Lower leg skin (tissue), 4 donors: Measurements from ENCODE around the gene PDX1. TPM values are rescaled to one million over a fixed set of nuclear protein-coding genes. Genes with fewer than 3 reads are reported as not detected.
A peak's percentile ranks its signal among the peaks of the same experiment; 100 is the strongest.

Experiments used
- DNase-seq, 2 donors: peaks; one replicate each; pipeline ENCODE4 v3.0.0-alpha.2; 2019; ENCODE audit warnings: low spot score in 2 of 2
- H3K4me3 ChIP-seq: fragments of 200-600 bp; sonication (generic); 2 replicates; pipeline ENCODE4 v1.5.1; 2017; ENCODE audit warnings: mild to moderate bottlenecking, low read depth; ENCODE audit not compliant: poor library complexity, severe bottlenecking
- CTCF ChIP-seq, 3 donors: fragments of 450-650 bp; IDR thresholded peaks; one replicate each; pipeline ENCODE4 v1.5.1; 2016; ENCODE audit warnings: antibody characterized with exemption in 3 of 3, mild to moderate bottlenecking in 3 of 3, moderate library complexity in 2 of 3
- POLR2A ChIP-seq, 2 donors: fragments of 450-650 bp; IDR thresholded peaks; one replicate each; pipeline ENCODE4 v1.6.1; 2016 to 2017; ENCODE audit warnings: antibody characterized with exemption in 2 of 2, mild to moderate bottlenecking in 1 of 2, moderate library complexity in 1 of 2
- WGBS, 2 donors: methylation state at CpG; one replicate each; pipeline ENCODE4 v1.1.5; 2018; 5-methylcytosine and 5-hydroxymethylcytosine counted together
- intact Hi-C: fragments of 100-400 bp; cut with DNase I; formaldehyde crosslinking; loops from one replicate; pipeline ENCODE4 v1.15.0; 2023; ENCODE audit warnings: low total_unique reads
- total RNA-seq, 4 donors: library from RNA; depleted of rRNA; stranded (reverse); fragments of >200 nt; gene quantifications; one replicate each; pipeline ENCODE4 v1.1.0, GENCODE V29; 2016

PDX1 gene
- total RNA-seq, 4 donors from 2014 or later: not detected

- intact Hi-C loops: no loop called here
- no peak for DNase-seq
- no peak for TF ChIP-seq CTCF (IDR thresholded peaks at IDR 0.05)
- no peak for TF ChIP-seq POLR2A (IDR thresholded peaks at IDR 0.05)
- H3K4me3 ChIP-seq: no peak overlapping the region
- 5 to 6% methylated on average over 48 of the region's 48 CpGs for WGBS, 2 donors
Observed at GRCh38 chr13:27917121-27917947, 2.5 kb upstream of the PDX1 start.

DNA sequence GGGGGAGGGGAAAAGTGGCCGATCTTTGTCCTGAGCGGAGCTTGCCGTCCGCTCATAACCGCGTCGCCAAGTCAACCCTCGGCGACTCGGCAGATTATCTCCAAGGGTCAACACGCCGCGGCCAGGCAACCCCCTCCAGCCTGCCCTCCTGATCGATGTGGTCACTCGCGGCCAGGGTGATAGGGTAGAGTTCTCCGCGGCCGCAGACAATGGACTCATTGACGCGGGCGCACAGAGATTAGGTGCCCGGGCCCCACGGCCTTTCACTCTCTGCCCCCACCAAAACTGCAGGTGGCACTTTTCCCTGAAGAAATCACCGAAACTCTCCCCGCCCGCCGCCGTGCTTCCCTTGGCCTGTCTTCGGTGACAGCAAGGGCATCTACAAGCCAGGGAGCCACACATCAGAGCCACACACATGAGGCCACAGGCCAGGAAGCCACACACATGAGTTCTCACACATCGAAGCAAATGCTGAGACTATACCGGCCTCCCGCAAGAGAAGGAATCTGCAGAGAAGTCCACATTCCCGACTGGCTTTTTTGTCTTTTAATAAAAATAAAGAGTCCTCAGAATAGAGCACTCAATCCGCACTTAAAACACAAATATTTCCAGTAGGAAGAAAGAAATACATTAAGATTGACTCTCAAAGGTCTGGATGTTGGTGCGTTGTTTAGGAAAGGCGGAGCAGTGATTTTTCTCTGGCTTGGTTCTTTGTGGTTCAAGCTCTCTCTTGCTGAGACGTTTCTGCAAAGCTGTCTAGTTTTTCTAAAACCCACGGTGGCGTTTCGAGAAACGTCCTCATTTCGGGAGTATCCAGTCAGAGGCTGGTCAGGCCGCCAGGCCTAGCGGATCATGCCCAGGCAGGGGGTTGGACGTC lies 1.5 kb upstream of the PDX1 start:
- no peak overlapping the region for H3K4me3 ChIP-seq
- TF ChIP-seq POLR2A (IDR thresholded peaks at IDR 0.05) (no peak), CTCF (IDR thresholded peaks at IDR 0.05) (no peak)
- 13 to 15% methylated on average over 46 of the region's 46 CpGs for WGBS, 2 donors
- DNase-seq: peak in 1 of 2 donors; percentile 82
- intact Hi-C loops: no loop called here

DNA sequence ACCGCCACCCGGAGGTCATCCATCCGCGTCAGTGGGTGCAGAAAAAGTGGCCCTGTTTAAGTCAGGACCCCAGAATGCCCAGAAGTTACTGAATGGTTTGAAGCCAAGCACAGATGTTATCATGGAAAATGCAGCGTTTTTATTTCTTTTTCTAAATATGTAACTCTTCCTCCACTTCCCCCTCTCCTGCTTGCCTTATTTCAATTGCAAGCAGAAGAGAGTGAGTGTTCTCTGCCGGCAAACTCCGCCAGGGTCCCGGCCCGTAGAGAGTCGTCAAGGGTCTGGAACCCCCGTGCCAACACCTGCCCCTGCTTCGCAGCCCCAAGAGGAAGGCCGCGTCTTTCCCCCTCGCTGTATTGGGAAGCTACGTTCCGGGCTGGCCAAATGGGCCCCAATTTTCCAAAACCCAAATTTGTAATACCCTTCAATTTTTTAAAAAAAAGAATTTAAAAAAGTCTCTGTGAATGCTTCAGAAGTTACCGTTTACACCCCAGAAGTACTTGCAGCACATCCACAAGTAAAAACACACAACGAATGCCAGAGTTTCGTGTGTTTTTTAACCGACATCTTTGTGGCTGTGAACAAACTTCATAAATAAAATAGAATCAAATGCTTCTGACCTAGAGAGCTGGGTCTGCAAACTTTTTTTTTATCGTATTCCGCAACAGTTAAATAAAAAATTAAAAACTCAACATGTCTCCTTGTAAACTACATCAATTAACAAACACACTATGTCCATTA lies 712 bp upstream of the PDX1 start:
- TF ChIP-seq CTCF (IDR thresholded peaks at IDR 0.05) (no peak), POLR2A (IDR thresholded peaks at IDR 0.05) (no peak)
- DNase-seq: no peak
- intact Hi-C loops: no loop called here
- WGBS, 2 donors: 16 to 20% methylated on average over 23 of the region's 23 CpGs
- H3K4me3 ChIP-seq: no peak overlapping the region

DNA sequence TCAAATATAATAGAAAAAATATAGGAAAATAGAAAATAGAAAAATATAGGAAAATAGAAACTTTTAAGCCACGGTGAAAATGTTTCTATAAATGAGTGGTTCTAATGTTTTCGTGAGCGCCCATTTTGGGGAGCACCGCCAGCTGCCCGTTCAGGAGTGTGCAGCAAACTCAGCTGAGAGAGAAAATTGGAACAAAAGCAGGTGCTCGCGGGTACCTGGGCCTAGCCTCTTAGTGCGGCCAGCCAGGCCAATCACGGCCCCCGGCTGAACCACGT lies 204 bp upstream of the PDX1 start:
- no peak for DNase-seq
- no peak for TF ChIP-seq CTCF (IDR thresholded peaks at IDR 0.05)
- no peak for TF ChIP-seq POLR2A (IDR thresholded peaks at IDR 0.05)
- WGBS, 2 donors: 5% methylated on average over 11 of the region's 11 CpGs
- intact Hi-C loops: no loop called here
- no peak overlapping the region for H3K4me3 ChIP-seq

GRCh38 chr13:27920677-27921420 lies 1.0 kb downstream of the PDX1 start:
- intact Hi-C loops: no loop called here
- no peak for TF ChIP-seq CTCF (IDR thresholded peaks at IDR 0.05)
- TF ChIP-seq POLR2A (IDR thresholded peaks at IDR 0.05): no peak
- peak overlapping the region; percentile 13 for H3K4me3 ChIP-seq
- DNase-seq: no peak
- WGBS, 2 donors: 1 to 2% methylated on average over 29 to 37 of the region's 40 CpGs
